NCI-H82 treated with DMSO at 0.1 percent for 48 hours (cell line): ENCODE results near the gene THRB.

ENCODE experiments used
- DNase-seq: peaks from one replicate; lab custom pipeline; 2025; ENCODE audit not compliant: unreplicated experiment; lab: John Stamatoyannopoulos, UW

Gene THRB

DNA sequence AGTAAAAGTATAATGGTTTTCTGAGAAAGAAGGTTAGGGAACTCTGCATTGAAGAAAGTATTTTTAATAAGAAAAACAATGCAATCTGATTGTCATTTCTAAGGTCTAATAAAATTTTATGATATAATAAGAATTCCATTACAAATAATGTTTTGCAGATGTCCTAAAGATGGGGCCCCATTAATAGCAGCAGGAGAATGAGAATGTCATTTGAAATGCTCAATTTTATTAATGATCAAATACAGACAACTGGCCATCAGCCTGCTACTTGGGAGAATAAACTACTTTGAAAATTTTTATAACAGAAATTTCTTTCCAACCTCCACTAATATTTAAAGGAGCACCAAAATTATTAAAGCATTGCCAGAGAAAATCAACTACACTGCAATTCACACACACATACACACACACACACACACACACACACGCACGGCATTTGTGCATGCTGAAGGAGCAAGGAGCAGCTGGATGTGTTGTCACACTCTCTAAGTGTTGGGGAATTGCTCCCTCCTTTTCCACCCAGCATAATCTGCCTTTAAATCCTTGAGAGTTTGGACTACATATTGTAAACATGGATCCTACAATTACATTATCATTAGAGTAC, 109.5 kb downstream of the THRB start:
- no peak for DNase-seq

DNA sequence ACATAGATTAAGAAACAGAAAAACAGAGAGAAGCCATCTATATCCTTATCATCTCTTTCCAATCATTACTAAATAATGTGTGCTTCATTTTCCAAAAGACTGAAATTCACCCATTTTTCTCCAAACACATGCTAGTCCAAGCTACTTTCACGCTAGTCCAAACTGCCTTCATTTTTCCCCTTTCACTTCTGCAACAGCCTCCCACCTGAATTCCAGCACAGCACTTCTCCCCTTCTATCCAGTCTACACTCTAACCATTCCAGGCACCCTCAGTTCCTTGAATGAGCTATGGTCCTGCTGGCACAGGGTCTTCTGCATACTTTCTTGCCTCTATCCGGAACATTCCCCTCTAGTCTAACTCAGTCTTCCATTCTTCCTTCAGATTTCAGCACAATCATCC, 112.0 kb downstream of the THRB start:
- no peak for DNase-seq

DNA sequence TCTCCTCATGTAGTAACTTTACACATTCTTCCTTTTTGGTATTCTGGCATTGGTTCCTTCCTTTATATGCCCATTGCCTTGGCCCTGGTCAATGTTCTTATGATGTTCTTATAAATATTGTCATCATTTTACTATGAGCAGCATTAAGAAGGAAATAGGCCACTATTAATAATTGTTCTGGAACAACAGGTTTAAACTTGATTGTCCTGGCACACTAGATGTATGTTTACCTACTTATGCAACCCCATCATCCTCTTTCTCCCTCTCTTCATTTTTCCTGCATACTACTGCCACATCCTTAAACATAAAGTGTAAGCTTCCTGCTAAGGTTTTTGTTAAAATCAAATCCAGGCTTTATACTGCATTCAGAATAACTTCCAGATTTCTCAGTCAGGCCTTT, 114.7 kb downstream of the THRB start:
- DNase-seq: no peak

DNA sequence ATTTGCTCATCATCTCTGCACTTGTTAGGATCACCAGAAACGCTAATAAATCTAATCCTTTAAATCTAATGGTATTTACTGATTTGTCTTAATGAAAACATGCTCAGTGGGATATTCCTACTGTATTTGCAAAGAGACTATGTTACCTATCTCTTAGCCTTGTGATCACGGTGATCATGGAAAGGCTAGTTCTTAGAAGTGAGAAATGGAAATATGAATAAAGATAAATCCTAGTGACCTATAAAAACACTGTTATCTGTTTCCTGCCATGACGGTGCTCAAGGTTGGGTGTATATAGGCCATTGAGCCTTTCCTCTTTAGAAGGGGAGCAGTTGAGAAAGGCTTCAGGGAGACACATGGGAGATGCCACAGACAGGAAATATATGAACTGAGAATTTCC, 116.3 kb downstream of the THRB start:
- no peak for DNase-seq

DNA sequence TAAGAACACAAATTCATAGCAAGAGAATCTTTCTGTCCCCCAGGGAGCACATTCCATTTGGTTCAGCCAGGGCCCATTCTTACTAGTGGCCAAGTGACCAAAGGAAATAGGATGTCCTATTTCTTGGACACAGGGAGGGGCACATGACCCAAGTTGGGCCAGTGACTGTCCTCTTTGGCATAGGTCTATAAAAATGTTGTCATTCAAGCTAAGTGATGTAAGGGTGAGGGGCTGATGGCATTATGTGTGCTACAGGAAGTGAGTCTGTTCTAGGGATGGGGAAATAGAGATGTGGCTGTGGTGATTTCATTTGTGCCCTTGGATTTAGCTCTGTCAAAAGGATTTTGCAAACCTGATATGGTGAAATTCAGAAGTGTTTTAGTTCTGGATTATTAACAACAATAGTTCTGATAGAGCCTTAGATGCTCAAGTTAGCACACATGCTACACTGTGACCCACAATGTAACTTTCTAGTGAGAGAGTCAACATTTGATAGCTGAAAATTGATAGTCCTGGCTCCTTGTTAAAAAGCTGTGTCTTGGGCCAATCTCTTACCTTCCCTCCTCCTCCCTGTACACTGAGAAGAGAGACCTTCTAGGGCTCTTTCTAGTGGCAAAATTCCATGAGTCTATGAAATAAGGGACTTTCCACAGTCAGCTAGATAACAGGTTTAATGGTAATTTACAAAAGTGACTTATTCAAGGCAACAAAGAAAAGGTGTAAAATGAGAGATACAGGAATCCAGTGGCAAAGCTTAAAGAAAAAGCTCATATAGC, 117.2 kb downstream of the THRB start:
- no peak for DNase-seq

DNA sequence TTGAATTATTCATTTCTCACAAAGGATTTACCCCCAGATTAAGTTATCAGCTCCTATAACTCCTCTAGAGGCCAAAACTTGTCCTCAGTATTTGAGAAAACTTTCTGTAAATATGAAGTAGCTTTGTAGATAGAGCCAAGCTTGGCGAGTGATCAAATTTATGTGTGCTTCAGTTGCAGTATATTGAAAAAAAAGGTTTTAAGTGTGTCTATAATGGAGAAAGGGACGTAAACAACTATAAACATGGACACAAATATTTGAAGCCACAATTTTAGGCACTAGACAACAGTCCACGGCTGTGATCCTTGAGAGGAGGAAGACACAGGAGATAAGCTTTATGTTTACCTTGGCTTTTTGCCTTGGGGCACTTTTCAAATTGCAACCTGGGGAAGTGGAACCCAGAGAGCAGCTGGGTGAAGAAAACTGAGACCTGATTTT, 118.7 kb downstream of the THRB start:
- DNase-seq: no peak

DNA sequence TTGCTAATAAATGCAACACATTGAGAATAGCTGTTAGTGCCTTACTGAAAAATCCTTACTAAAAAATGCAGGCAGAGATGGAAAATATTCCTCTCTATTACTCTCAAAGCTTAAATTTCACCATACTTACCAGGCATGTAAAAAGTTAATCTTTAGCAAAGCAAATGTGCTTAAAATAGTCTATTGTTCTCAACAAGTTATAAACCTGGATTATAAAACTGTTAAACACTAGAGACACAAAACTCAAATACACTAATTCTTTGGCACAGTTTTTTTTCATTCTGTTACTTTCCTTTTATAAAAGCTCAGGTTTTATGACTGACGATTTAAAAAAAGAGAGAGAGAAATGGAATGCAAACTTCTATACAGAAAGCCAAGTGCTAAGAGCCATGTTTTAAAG, 119.8 kb downstream of the THRB start:
- no peak for DNase-seq

DNA sequence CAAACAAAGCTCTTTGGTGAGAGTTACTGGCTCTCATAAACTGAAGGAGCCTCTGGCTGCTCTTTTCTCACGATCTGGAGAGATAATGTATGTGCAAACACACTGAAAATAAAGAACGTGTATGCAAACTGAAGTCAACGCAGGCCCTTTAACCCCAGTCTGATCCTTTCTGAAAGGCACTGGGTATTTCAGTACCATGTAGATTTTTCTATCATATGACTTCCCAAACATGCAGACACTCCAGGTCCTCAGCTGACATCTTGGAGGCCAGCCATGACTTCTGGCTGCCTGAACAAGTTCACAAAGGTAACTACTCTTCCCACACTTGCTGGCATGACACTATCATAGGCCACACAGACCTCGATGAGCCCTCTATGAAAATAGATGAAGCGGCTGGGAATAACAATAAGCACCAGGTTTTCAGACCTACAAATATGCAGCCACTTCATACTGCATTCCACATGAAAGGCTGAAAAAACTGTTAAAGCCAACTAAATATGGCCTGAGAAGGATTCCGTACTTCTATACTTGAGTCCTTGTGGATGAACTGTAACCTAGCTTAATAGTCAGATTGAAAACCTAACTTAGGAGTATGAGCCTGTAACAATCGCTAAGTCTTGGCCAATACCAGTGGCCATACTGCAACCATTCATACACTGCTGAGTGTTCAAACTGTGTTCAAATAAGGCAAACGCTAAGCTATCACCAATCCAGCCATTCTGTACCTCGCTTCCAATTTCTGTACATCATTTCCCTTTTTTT, 121.3 kb downstream of the THRB start:
- DNase-seq: no peak

DNA sequence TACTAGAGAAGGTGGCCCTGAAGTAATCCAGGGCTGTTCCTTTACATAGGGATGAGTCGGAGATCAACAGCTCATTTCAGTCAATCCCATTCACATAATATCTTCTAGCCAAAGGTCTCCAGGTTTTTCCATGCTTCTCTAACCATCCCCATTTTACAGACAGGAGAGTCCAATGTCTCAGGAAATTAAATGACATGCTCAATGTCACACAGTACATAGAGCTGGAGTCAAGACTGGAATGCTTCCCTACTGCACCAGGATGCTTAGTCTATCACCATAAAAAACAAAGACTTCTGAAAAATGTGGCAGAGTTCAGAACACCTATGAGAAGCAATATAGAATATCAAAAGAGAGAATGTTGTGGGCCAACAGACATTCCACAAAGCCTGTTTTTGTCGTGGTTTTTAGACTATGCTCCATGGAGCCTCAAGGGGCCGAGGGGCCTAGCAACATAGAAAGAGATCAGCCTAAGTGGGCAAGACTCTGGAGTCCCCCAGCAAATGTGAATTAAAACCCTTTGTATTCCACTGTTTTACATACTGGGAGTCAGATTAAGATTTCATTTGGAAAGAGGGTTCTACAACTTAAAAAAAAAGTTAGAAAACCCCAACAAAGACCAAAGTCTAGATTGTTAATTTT, 122.0 kb downstream of the THRB start:
- DNase-seq: no peak

DNA sequence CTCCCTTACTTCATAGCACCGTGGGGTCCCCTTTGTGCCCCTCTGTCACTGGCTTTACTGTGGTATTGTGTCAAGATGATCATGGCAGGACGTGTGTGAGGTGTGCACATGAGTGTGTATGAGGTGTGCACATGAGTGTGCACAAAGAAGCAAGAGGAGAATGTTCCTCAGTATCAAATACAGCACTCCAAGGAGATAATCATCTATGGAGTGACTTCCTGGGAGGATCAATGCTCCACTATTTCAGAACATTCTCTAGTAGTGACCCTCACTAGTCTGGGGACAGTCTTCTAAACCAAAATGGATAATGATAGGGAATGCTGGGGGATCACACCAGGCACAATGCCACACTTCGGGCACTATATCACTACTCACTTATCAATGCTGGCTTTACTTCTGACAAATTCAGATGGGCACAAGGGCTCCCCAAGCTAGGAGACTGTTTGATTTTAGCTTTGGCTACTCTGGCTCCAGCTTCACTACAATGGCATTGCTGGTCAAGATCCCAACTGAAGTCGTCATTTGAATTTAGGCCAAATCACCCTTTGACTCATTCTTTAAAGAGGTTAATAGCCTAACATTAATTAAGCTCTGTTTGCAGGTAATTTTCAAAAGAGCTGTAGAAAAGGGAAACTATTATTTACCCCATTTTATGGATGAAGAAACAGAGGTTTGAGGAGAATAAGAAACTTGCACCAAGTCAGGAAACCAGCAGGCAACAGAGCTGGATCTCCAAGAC, 124.1 kb downstream of the THRB start:
- no peak for DNase-seq

DNA sequence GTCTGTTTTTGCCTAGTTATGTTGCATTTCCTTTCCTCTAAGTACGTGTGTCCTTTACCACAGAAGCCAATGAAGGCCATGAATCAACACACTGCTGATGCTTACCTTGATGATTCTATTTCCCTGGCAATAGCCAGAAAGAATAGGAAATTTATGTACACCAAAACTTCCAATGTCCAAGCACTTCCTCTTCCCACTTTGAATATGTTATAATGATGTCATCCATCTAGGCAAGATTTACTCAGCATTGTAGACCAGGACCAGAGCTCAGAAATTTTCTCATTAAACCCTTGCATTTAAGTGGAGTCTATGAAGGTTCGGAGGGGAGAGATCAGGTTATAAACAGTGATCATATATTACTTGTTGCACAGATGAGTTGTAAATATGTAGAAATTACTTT, 126.0 kb downstream of the THRB start:
- no peak for DNase-seq

DNA sequence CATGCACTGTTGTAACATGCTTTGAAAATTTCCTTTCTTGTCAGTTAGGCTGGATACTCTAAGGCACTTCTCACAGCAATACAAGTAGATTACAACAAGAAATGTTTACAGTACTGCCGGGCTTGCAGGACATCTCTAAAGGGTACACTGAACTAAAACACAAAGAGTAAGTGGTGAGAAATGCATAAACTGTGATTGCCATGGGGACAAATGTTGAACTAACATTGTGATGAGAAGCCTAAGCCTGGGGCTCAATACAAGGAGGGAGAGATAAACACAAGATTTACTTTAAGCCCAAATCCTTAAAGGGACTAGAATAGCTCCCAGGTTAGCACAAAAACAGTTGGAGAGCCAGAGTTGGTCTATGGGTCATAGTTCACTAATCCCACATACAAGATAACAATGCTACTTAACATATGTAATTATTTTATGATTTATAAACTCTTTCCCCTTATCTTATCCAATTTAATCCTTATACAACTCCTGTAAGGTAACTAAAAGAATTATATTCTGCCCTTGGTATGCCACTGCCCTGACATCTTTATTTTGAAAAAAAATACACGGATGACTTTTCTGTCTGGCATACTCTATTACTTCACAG, 126.9 kb downstream of the THRB start:
- peak; percentile 14 for DNase-seq

DNA sequence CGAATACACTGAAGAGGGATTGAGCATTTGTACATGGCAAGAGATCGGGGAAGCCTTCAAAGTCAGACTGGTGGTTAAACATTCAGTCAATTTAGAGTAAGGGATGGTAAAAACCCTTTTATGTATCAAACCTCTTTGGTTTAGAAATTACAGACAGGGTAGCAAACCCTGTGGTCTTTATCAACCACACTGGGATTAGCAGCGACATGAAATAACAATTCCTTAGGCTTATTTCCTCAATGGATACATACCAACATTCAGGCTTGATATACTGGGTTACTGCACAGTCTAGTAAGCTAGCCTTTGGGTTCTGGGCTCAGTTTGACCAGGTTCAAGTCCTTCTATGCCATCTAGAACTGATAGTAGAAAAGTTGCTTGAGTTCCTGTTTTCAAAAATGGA, 127.4 kb downstream of the THRB start:
- DNase-seq: no peak

DNA sequence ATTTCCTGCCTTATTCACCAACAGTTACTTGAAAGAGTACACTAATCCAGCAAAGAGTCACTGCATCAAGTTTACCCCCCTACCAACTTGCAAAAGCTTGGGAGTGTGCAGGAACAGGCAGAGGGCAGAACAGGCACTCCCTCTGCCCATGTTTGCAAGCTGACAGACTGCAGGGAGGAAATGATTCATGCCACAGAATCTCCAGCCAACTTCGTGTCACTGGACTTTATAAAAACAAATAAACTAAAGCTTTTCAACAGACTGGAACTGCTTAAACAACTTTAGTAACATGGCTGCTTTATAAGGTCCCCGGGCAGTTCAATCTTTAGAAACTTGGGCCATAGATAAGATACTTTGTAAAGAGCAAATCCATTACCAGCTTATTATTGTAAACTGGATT, 129.5 kb downstream of the THRB start:
- no peak for DNase-seq

DNA sequence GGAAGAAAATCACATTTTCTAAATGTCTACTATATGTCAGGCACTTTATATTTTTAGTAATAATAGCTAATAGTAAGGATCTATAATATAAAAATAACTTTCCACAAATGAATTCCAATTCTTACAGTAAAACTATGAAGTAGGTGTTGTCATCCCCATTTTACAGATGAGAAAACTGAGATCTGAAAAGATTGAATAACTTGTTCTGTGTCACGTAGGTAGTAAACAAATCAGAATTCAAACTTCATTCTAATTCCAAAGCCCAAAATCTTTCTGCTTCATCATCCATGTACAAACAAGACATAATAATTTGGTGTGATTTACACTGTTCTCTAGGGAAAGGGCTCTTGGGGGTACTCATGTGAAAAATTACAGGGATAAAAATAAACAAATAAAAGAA, 130.3 kb downstream of the THRB start:
- no peak for DNase-seq

DNA sequence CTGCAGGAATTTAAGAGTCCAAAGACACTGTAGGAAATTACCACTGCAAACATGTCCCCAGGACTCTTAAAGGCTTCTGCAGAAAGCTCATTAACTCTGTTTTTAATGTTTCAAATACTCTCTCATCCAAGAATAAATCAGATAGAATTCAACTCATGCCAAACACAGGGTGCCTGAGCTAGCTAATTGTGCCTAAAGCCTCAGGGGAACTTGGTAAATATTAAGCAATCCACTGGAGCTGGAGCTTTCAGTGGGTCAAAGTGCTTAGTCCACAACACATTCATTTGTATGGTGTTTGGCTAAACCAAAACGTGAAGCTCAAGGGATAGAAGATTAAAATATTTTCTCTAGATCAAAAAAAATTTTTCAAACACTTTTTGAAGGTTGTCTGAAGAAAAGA, 131.4 kb downstream of the THRB start:
- DNase-seq: no peak

DNA sequence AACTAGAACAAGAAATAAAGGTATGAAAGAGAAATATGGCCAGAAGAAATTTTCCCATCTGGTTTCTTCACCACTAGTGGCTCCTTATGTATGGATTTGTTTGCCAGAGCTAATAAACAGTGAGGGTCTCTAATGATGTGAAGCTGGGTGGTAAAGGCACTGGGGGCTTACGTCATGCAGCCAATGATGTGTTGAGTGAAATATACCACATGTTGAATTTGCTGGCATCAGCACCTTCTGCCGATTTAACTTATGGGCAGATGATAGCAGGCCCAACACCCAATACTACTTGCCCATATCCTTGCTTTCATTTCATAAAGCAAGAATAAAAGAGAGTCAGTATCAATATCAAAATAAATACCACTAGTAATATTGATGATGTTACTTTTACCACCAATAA, 133.0 kb downstream of the THRB start:
- no peak for DNase-seq

DNA sequence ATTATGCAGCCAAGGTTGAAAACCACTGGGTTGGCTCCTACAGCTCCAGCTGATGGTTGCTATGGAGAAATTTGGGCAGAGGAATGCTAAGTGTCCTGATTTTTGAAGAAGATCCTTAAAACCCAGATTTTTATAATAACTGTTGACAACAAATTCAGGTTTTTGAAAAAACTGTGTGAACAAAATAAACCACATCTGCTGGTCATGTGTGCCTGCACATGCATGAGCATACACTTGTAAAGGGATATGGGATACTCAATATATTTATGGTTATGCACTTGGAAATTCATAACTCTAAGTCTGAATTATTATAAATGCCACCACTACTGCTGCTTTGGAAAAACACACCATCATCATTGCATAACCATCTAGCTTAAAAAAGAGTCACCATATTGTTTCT, 133.7 kb downstream of the THRB start:
- no peak for DNase-seq

DNA sequence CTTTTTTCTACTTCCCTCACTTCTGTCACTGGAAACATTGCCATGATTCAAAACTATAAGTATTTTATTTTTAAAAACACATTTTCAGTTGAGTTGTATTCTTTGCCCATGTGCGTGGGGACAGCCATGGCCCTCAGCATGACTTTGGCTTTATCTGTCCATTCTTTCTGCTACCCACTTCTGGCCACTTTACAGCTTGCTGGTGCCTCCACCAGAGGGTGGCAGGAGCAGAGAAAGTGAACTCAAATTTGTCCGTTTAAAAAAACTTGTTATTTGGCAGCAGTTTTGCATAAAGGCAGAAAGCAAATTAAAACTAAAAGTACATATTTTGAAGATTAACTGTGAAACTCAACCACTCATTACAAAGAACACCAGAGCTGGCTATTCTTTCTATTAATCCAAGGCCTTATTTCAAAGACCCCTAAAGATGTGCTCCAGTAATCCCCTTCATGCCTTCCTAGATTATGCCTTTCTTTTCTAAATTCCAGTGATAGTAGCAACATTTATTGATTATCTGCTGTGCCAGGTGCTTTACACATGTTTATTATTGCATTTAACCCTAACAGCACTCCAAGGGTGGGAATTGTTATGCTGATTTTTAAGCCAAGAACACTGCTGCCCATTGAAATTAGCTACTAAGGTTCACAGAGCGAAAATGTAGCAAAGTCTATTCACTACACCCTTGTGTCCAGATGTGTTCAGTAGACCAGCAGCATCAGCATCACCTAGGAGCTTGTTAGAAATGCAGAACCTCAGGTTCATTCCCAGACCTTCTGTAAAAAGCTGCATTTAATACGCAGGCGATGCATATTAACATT, 134.8 kb downstream of the THRB start:
- DNase-seq: no peak

DNA sequence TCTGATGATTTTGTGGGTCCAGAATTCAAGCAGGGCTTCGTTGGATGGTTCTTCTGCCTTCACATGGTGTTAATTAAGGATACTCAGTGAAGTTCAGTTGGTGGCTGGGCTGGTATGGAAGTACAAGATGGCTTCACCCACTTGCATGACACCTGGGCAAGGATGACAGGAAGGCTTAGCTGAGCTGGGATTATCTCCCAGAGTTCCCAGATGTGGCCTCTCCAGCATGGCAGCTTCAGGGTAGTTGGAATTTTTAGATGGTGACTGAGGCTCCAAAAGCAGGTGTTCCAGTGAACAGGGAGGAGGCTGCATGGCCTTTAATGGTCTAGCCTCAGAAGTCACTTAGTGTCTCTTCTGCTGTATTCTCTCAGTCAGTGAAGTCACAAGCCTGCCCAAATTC, 135.5 kb downstream of the THRB start:
- no peak for DNase-seq
